B cell (primary cell): Measurements from ENCODE around the gene PLEK2.

Source experiments
- CTCF ChIP-seq: fragments of 200-600 bp; IDR thresholded peaks from one replicate; pipeline ENCODE4 v1.8.0; 2022; ENCODE audit warnings: antibody characterized with exemption, mild to moderate bottlenecking
- EZH2 ChIP-seq: IDR thresholded peaks from 2 replicates; pipeline ENCODE4 v1.6.1; 2012; ENCODE audit warnings: borderline replicate concordance, low read depth, mild to moderate bottlenecking, moderate library complexity, low read length; ENCODE audit not compliant: insufficient read depth, poor library complexity, severe bottlenecking

- no peak for TF ChIP-seq CTCF
- TF ChIP-seq EZH2, result no peak
These were observed 26.3 kb downstream of the PLEK2 start for GRCh38 chr14:67385618-67386017.
